Endothelial cell of umbilical vein (primary cell): ENCODE measurements around the gene PLAAT3. TPM values are rescaled to one million over a fixed set of nuclear protein-coding genes. Genes with fewer than 3 reads are reported as not detected.

Source experiments
- BruUV-seq: library from RNA; stranded (reverse); fragments of 400-500 nt; replicated peaks from 2 replicates; lab custom pipeline; 2021; lab: Mats Ljungman, UMichigan
- CTCF ChIA-PET: fragments of 300-600, 350-600 bp; sonication (Branson Sonifier 250); formaldehyde crosslinking; loops from one replicate; lab custom pipeline; 2021; ENCODE audit warnings: antibody characterized with exemption, inconsistent platforms; lab: Charles Lee
- POLR2A ChIA-PET: fragments of 300-600, 350-600 bp; sonication (Branson Sonifier 250); formaldehyde crosslinking; loops from one replicate; lab custom pipeline; 2021; ENCODE audit warnings: antibody characterized with exemption, inconsistent platforms; lab: Charles Lee
- DNase-seq: peaks from one replicate; pipeline ENCODE4 v3.0.0-alpha.2; 2011; ENCODE audit warnings: low read depth, low spot score
- FAIRE-seq: peaks from 2 replicates; lab custom pipeline; 2011; peaks lifted over from hg19 to GRCh38; lab: Jason Lieb, UNC
- H2AFZ ChIP-seq: 2 replicates; pipeline ENCODE4 v1.6.0; 2012; ENCODE audit warnings: low read depth, low read length, control low read depth, inconsistent platforms
- H3K27ac ChIP-seq: 2 replicates; pipeline ENCODE4 v1.5.1; 2011; ENCODE audit warnings: low read depth, mild to moderate bottlenecking, control low read depth, low read length, moderate library complexity; ENCODE audit not compliant: insufficient read depth
- H3K27me3 ChIP-seq, 2 experiments: 2 replicates each; pipeline versions ENCODE4 v1.6.0 to v1.6.1; 2011; ENCODE audit warnings: low read length in 2 of 2, mixed read lengths in 1 of 2; ENCODE audit not compliant: control insufficient read depth in 2 of 2, insufficient read depth in 2 of 2
- H3K36me3 ChIP-seq, 2 experiments: 2 replicates in 1 of 2; 3 replicates in 1 of 2; pipeline ENCODE4 v1.5.1; 2011; ENCODE audit warnings: low read length in 2 of 2, mild to moderate bottlenecking in 1 of 2, moderate library complexity in 1 of 2; ENCODE audit not compliant: control insufficient read depth in 2 of 2, insufficient read depth in 2 of 2; ENCODE audit errors: extremely low read depth in 1 of 2
- H3K4me1 ChIP-seq: 3 replicates; pipeline ENCODE4 v1.5.1; 2011; ENCODE audit warnings: mild to moderate bottlenecking, low read length; ENCODE audit not compliant: control insufficient read depth, insufficient read depth; ENCODE audit errors: extremely low read depth
- H3K4me2 ChIP-seq: 2 replicates; pipeline ENCODE4 v1.6.1; 2011; ENCODE audit warnings: low read length, control low read depth, mixed read lengths; ENCODE audit not compliant: insufficient read depth
- H3K4me3 ChIP-seq, 3 experiments: fragments of 200-600 bp in 1 of 3; sonication (generic), shearing (Covaris generic) in 1 of 3; replicated peaks in 1 of 3; 2 replicates each; pipeline ENCODE4 v1.5.1; 2011 to 2016; ENCODE audit warnings: control low read depth in 3 of 3, low read length in 3 of 3, mild to moderate bottlenecking in 2 of 3, inconsistent platforms in 1 of 3, low read depth in 1 of 3, moderate library complexity in 1 of 3; ENCODE audit not compliant: insufficient read depth in 1 of 3
- H3K79me2 ChIP-seq: 2 replicates; pipeline ENCODE4 v1.6.0; 2012; ENCODE audit warnings: low read length, inconsistent platforms; ENCODE audit not compliant: control insufficient read depth, insufficient read depth
- H3K9ac ChIP-seq: replicated peaks from 2 replicates; pipeline ENCODE3; 2011; ENCODE audit warnings: low read length, control low read depth; ENCODE audit not compliant: insufficient read depth; ENCODE audit errors: extremely low read depth
- H3K9me1 ChIP-seq: replicated peaks from 3 replicates; pipeline ENCODE4 v1.6.0; 2011; ENCODE audit warnings: mild to moderate bottlenecking, low read length; ENCODE audit not compliant: control insufficient read depth, insufficient read depth; ENCODE audit errors: extremely low read depth
- H3K9me3 ChIP-seq: replicated peaks from 2 replicates; pipeline ENCODE4 v1.5.1; 2012; ENCODE audit warnings: low read length, inconsistent platforms; ENCODE audit not compliant: control insufficient read depth, insufficient read depth
- H4K20me1 ChIP-seq: replicated peaks from 2 replicates; pipeline ENCODE3; 2011; ENCODE audit warnings: mild to moderate bottlenecking, low read length; ENCODE audit not compliant: control insufficient read depth, insufficient read depth; ENCODE audit errors: extremely low read depth
- EZH2 ChIP-seq: IDR thresholded peaks from 2 replicates; pipeline ENCODE4 v1.6.1; 2012; ENCODE audit warnings: borderline replicate concordance, low read depth, mild to moderate bottlenecking, moderate library complexity, low read length, inconsistent platforms; ENCODE audit not compliant: severe bottlenecking
- JUN ChIP-seq: IDR thresholded peaks from 2 replicates; pipeline ENCODE4 v1.6.1; 2011; ENCODE audit warnings: borderline replicate concordance, low read depth; ENCODE audit not compliant: insufficient read length, insufficient read depth
- POLR2A ChIP-seq: IDR thresholded peaks from 2 replicates; pipeline ENCODE4 v1.6.1; 2012; ENCODE audit warnings: low read depth, mild to moderate bottlenecking, control low read depth, low read length
- POLR2AphosphoS5 ChIP-seq: IDR thresholded peaks from 2 replicates; pipeline ENCODE4 v1.6.1; 2012; ENCODE audit warnings: low read depth, mild to moderate bottlenecking, control low read depth, low read length, moderate library complexity; ENCODE audit not compliant: insufficient read depth
- dilution Hi-C: fragments of 300-500 bp; cut with MboI; formaldehyde crosslinking; loops from one replicate; pipeline ENCODE4 v1.15.0; 2019; ENCODE audit warnings: low sequenced_read_pairs; ENCODE audit not compliant: extremely low pct_ligation_motif_present
- intact Hi-C: fragments of 100-400 bp; cut with micrococcal nuclease; formaldehyde crosslinking; loops from one replicate; pipeline ENCODE4 v1.10.0; 2022
- polyA plus RNA-seq, 4 experiments: library from polyadenylated mRNA; depleted of rRNA in 3 of 4; stranded (reverse) in 3 of 4; unstranded in 1 of 4; fragments of >200 nt; gene quantifications; 2 replicates each; pipeline versions ENCODE4 v1.2.1 to v1.2.3, GENCODE V29; 2011 to 2012; ENCODE audit warnings: missing spikeins in 1 of 4
- total RNA-seq: library from RNA; stranded (reverse); gene quantifications from 2 replicates; pipeline ENCODE4 v1.2.3, GENCODE V29; 2021
- TF ChIP-seq, protein P1 (sequence below), 2 donors: IDR thresholded peaks; 1 replicate in 1 of 2; 2 replicates in 1 of 2; pipeline ENCODE4 v1.5.1; 2011; ENCODE audit warnings: low read length in 2 of 2, mild to moderate bottlenecking in 2 of 2, moderate library complexity in 2 of 2, control low read depth in 1 of 2, inconsistent platforms in 1 of 2, low read depth in 1 of 2; ENCODE audit not compliant: insufficient read depth in 1 of 2; ENCODE audit errors: extremely low read depth in 1 of 2

Gene PLAAT3
- total and polyA plus RNA-seq, 2 donors (not counting 3 experiments of a cell fraction or from before 2014, with no cell fraction given), result 22.8 to 40.2 TPM

DNA sequence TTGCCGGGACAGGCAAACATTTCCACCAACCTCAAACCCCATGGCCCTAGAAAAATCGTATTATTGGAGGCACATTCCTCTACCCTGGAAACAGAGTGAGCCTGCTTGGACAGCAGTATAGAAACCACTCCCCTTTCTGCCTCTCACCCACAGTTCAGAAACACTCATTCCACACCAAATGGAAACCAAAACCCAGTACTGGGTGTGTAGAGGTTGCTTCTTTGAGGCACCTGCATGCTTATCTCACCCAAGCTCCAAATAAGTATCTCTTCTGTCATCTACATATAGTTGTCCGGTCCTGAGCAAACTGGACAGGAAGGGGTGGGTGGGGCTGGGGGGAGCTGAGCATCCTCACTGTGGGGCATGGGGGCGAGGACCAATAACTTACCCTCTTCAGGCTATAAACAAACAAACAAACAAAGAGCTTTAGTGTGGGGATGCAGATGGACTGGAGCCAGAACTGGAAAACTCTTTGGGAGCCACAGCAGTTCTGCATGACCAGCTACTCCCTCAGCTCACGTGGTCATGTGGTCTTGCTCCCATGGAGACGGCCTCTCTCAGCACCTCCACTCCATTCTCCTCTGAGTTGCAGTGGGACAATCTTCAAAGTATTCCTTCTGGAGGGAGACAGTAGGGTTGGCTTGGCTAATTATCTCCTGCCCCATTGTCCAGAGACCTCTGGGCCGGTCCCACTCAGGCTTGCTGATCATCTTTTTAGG lies 50.0 kb downstream of the PLAAT3 start:
- POLR2A ChIA-PET, result no interaction called here
- H3K27ac ChIP-seq, result no peak overlapping the region
- CTCF ChIA-PET, result interaction anchor here (1.0 kb wide), 1 partner anchor 71 kb away, joined by 5 read pairs; no protein-coding TSS in a partner anchor
- no peak overlapping the region for H3K9ac ChIP-seq
- H2AFZ ChIP-seq, result no peak overlapping the region
- peaks cover 0 to 11% of the 10 kb centered on the region in 2 experiments for H3K27me3 ChIP-seq
- H4K20me1 ChIP-seq, result no peaks in the 10 kb centered on the region
- dilution Hi-C loops (no loop called here), intact Hi-C loops (no loop called here)
- no peak overlapping the region for H3K4me2 ChIP-seq
- no peak overlapping the region for H3K4me3 ChIP-seq
- H3K9me3 ChIP-seq, result no peaks in the 10 kb centered on the region
- H3K79me2 ChIP-seq, result no peaks in the 10 kb centered on the region
- FAIRE-seq (no peak), DNase-seq (no peak)
- H3K9me1 ChIP-seq, result no peaks in the 10 kb centered on the region
- no peaks in the 10 kb centered on the region for H3K36me3 ChIP-seq
- TF ChIP-seq, protein P1, sequence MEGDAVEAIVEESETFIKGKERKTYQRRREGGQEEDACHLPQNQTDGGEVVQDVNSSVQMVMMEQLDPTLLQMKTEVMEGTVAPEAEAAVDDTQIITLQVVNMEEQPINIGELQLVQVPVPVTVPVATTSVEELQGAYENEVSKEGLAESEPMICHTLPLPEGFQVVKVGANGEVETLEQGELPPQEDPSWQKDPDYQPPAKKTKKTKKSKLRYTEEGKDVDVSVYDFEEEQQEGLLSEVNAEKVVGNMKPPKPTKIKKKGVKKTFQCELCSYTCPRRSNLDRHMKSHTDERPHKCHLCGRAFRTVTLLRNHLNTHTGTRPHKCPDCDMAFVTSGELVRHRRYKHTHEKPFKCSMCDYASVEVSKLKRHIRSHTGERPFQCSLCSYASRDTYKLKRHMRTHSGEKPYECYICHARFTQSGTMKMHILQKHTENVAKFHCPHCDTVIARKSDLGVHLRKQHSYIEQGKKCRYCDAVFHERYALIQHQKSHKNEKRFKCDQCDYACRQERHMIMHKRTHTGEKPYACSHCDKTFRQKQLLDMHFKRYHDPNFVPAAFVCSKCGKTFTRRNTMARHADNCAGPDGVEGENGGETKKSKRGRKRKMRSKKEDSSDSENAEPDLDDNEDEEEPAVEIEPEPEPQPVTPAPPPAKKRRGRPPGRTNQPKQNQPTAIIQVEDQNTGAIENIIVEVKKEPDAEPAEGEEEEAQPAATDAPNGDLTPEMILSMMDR (IDR thresholded peaks at IDR 0.05; ENCODE audit: extremely low read depth in 1 of 2, insufficient read depth in 1 of 2, low read depth in 1 of 2, low read length in 2 of 2), result no peak
- no peak for TF ChIP-seq JUN
- TF ChIP-seq POLR2A, result no peak
- no peak for TF ChIP-seq EZH2
- TF ChIP-seq POLR2AphosphoS5, result no peak
- H3K4me1 ChIP-seq, result peaks cover 3% of the 10 kb centered on the region
- BruUV-seq, result no TSS peak
